ENCODE measurements around the gene ME3.

ME3 gene

GRCh38 chr11:86510674-86511073 is 161.7 kb downstream of the ME3 start:
- no peak for DNase-seq

- DNase-seq, result no peak
These were observed 162.3 kb downstream of the ME3 start for GRCh38 chr11:86510097-86510496.

GRCh38 chr11:86509588-86509974 is 162.8 kb downstream of the ME3 start:
- no peak for DNase-seq

GRCh38 chr11:86508604-86509587 is 163.5 kb downstream of the ME3 start:
- no peak for DNase-seq

- no peak for DNase-seq
These were observed 165.1 kb downstream of the ME3 start for GRCh38 chr11:86507249-86507845.

- no peak for DNase-seq
These were observed 166.2 kb downstream of the ME3 start for GRCh38 chr11:86506235-86506634.

GRCh38 chr11:86503131-86503530 is 169.3 kb downstream of the ME3 start:
- no peak for DNase-seq

GRCh38 chr11:86502137-86502642 is 170.2 kb downstream of the ME3 start:
- no peak for DNase-seq

GRCh38 chr11:86500500-86501140 is 171.8 kb downstream of the ME3 start:
- no peak for DNase-seq

- DNase-seq, result no peak
These were observed 172.7 kb downstream of the ME3 start for GRCh38 chr11:86499723-86500129.

GRCh38 chr11:86497836-86498235 is 174.6 kb downstream of the ME3 start:
- DNase-seq, result no peak

- DNase-seq, result no peak
These were observed 175.1 kb downstream of the ME3 start for GRCh38 chr11:86497310-86497709.

GRCh38 chr11:86495351-86495750 is 177.1 kb downstream of the ME3 start:
- no peak for DNase-seq

- DNase-seq, result no peak
These were observed 179.9 kb downstream of the ME3 start for GRCh38 chr11:86492370-86493010.

GRCh38 chr11:86491027-86491426 is 181.4 kb downstream of the ME3 start:
- no peak for DNase-seq

GRCh38 chr11:86490582-86490981 is 181.8 kb downstream of the ME3 start:
- no peak for DNase-seq

GRCh38 chr11:86489442-86489841 is 183.0 kb downstream of the ME3 start:
- no peak for DNase-seq

GRCh38 chr11:86488553-86488952 is 183.9 kb downstream of the ME3 start:
- no peak for DNase-seq

GRCh38 chr11:86487671-86488070 is 184.7 kb downstream of the ME3 start:
- DNase-seq, result no peak

- DNase-seq, result peak in 1 of 4 experiments; percentile 9
These were observed 186.0 kb downstream of the ME3 start for GRCh38 chr11:86486261-86487030.

- no peak for DNase-seq
These were observed 187.6 kb downstream of the ME3 start for GRCh38 chr11:86484795-86485166.
